Pancreas (tissue), 10 donors: ENCODE data around the gene PBXIP1. TPM values are rescaled to one million over a fixed set of nuclear protein-coding genes. Genes with fewer than 3 reads are reported as not detected.

Source experiments
- ATAC-seq, 4 donors: fragments of 200-7000 bp; cut with Tn5 transposase; one replicate each; pipeline versions ENCODE4 v1.8.0 to v1.9.1; 2020; ENCODE audit warnings: mild to moderate bottlenecking in 4 of 4, moderate library complexity in 4 of 4
- DNase-seq, 6 donors: peaks; one replicate each; pipeline ENCODE4 v3.0.0-alpha.2; 2020
- FAIRE-seq: peaks from 2 replicates; lab custom pipeline; 2012; peaks lifted over from hg19 to GRCh38; lab: Jason Lieb, UNC
- H3K27ac ChIP-seq, 4 donors: fragments of 200-600 bp; sonication (generic); 1 replicate in 3 of 4; 2 replicates in 1 of 4; pipeline versions ENCODE4 v1.5.0 to v1.8.0; 2020
- H3K27me3 ChIP-seq, 4 donors: fragments of 200-600 bp; one replicate each; pipeline ENCODE4 v1.8.0; 2021
- H3K36me3 ChIP-seq, 3 donors: fragments of 200-600 bp; sonication (generic) in 1 of 3; one replicate each; pipeline versions ENCODE4 v1.5.0 to v1.8.0; 2020 to 2021
- H3K4me1 ChIP-seq, 3 donors: fragments of 200-600 bp; one replicate each; pipeline ENCODE4 v1.8.0; 2021
- H3K4me3 ChIP-seq, 4 donors: fragments of 200-600 bp; sonication (generic) in 2 of 4; one replicate each; pipeline versions ENCODE4 v1.5.0 to v1.8.0; 2020 to 2021
- H3K9me3 ChIP-seq, 4 donors: fragments of 200-600 bp; one replicate each; pipeline ENCODE4 v1.8.0; 2021
- CTCF ChIP-seq, 4 donors: fragments of 200-600 bp; sonication (generic) in 3 of 4; IDR thresholded peaks; one replicate each; pipeline versions ENCODE4 v1.5.0 to v1.8.0; 2021; ENCODE audit warnings: antibody characterized with exemption in 4 of 4
- WGBS, 2 donors: extraction: QIAGEN DNeasy Blood & Tissue Kit; methylation state at CpG; one replicate each; pipeline ENCODE4 v1.1.7; 2013; 5-methylcytosine and 5-hydroxymethylcytosine counted together
- intact Hi-C, 3 donors: fragments of 100-400 bp; cut with DNase I; formaldehyde crosslinking; loops; one replicate each; pipeline versions ENCODE4 v1.11.1 to v1.14.2; 2022
- polyA plus RNA-seq, 2 donors: library from polyadenylated mRNA; stranded (reverse); fragments of 200-250 nt; gene quantifications; one replicate each; pipeline ENCODE4 v1.2.3, GENCODE V29; 2013
- total RNA-seq, 6 donors: library from RNA; stranded (reverse); fragmentation: NEBNext Ultra II Directional in 4 of 6; extraction: Animal tissue kit (Norgen Biotek cat#: 25700) in 4 of 6; gene quantifications; one replicate each; pipeline versions ENCODE4 v1.2.1 to v1.2.4, GENCODE V29; 2021 to 2023
- donor health status: healthy with polysubstance abuse.
- donor health status: DM: no; HTN: no; CAD: no; lungs with moderate emphysema.
- donor health status: DM: no; HTN: no; CAD: no.
- donor health status: control.
- donor health status: control.
- donor health status: Bipolar disorder and iron deficiency.
- donor health status: DM: yes; HTN: yes; CAD: no.
- donor health status: DM: no; HTN: no; CAD: no.
- donor health status: DM: no; HTN: no; CAD: no.
- donor health status: DM: yes; HTN: yes; CAD: no.

The PBXIP1 gene
- total and polyA plus RNA-seq, 8 donors = 15.6 to 53.1 (median 28.4) TPM

DNA sequence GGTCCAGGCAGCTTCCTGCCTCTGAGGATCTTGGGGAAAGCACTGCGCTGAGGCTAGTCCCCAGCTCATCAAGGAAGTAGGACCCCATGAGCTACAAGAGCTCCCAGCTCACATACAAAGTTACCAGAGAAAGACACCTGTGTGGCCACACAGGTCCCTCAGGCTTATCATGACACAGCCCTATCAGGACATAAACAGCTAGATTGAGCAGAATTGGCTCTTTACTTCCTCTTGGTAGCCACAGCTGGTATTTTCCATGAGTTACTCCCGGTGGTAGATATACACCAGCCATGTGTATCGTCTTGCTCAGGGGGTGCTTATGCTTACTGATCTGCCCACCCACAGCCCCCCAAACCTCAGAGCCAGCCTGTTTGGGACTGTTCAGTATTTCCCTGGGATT lies 38.7 kb upstream of the PBXIP1 start:
- no peak for FAIRE-seq
- Histone ChIP-seq H3K4me1 (peaks cover 0 to 14% (median 2%) of the 10 kb centered on the region in 3 donors), H3K27ac (no peak overlapping the region), H3K36me3 (no peaks in the 10 kb centered on the region), H3K9me3 (no peaks in the 10 kb centered on the region), H3K4me3 (no peak overlapping the region), H3K27me3 (no peaks in the 10 kb centered on the region)
- 43 to 46% methylated on average over 3 of the region's 3 CpGs for WGBS, 2 donors
- ATAC-seq = peak in 1 of 4 donors; percentile 14
- no peak for TF ChIP-seq CTCF (IDR thresholded peaks at IDR 0.05)
- peak in 2 of 6 donors; percentile 11 to 35 for DNase-seq
- intact Hi-C loops = no loop called here

DNA sequence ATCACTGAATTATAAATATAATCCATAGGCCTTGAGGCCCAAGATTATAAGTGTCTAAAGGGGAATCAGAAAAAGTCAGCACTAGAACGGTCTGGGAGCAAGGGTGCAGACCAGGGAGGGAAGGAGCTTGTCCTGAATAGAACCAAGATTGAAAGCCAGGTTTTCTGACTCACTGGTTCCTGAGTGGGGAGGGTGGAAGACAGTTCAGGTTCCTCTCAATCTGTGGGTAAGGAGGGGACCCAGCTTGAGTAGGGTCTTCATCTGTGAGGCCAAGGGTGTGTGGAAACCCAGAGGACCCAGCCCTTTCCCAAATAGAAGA lies 38.3 kb upstream of the PBXIP1 start:
- H3K27me3 ChIP-seq = no peaks in the 10 kb centered on the region

GRCh38 chr1:154993572-154994268 lies 37.8 kb upstream of the PBXIP1 start, which contains the start of gene LENEP:
LENEP (plus strand) TSS chr1:154993586; CDS start chr1:154993608, 22 bp downstream.
- Histone ChIP-seq H3K9me3 (no peaks in the 10 kb centered on the region), H3K4me3 (no peak within 1 kb of the TSS), H3K36me3 (no peaks in the 10 kb centered on the region), H3K27me3 (no peaks in the 10 kb centered on the region), H3K27ac (no peak within 1 kb of the TSS), H3K4me1 (peaks cover 0 to 5% (median 0%) of the 10 kb centered on the region in 3 donors)
- no peak for TF ChIP-seq CTCF (IDR thresholded peaks at IDR 0.05)
- FAIRE-seq = no peak
- no peak for ATAC-seq
- 71 to 83% methylated on average over 8 of the region's 8 CpGs for WGBS, 2 donors
- intact Hi-C loops = no loop called here
- peak in 3 of 6 donors; percentile 19 to 46 (median 38) for DNase-seq

More for the DNA sequence above, 38.3 kb upstream of the PBXIP1 start:
- WGBS, 2 donors = 41 to 47% methylated on average over 1 of the region's 1 CpG
- H3K27ac ChIP-seq = no peak overlapping the region
- no peak overlapping the region for H3K4me3 ChIP-seq
- TF ChIP-seq CTCF (IDR thresholded peaks at IDR 0.05) = no peak
- H3K9me3 ChIP-seq = no peaks in the 10 kb centered on the region
- intact Hi-C loops = no loop called here
- H3K36me3 ChIP-seq = no peaks in the 10 kb centered on the region
- DNase-seq (no peak), ATAC-seq (no peak), FAIRE-seq (no peak)
- peaks cover 0 to 10% (median 0%) of the 10 kb centered on the region in 3 donors for H3K4me1 ChIP-seq

DNA sequence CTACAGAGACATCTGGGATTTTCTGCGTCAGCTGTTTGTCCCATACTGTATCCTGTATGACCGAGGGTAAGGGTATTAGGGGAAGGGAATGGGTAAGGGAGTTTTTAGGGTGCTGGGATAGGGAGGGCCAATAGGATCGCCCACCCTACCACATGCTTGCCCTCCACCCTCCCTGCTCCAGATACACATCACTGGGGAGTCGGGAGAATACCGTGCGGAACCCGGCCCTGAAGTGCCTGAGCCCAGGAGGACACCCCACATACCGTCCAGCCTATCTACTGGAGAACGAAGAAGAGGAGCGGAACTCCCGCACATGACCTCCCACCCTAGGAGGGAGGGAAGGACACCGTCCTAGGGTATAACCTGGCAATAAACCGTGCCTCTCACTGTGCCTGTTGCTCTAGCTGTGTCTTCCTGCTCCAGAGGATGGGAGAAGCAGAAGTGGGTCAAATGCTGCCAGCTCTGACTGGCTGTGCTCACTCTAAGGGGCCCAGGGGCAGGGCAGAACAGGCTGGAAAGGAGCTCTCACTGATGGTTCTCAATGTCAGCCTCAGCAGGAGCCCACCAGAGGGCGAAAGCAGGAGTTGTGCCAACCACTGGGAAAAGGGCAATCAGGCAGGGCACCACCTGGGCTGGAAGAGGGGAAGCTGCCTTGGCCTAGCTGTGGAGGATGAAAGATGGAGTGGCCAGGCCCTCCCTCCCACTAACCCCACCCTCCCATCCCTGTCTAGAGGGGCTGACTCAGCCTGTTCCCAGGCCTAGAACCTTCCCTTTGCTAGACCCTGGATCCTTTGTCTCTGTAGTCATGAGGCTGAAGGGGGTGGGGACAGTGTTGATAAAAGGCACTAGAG lies 37.0 kb upstream of the PBXIP1 start:
- no peak overlapping the region for H3K27ac ChIP-seq
- H3K27me3 ChIP-seq = no peaks in the 10 kb centered on the region
- no peaks in the 10 kb centered on the region for H3K36me3 ChIP-seq
- 85 to 87% methylated on average over 14 of the region's 14 CpGs for WGBS, 2 donors
- no peak overlapping the region for H3K4me3 ChIP-seq
- intact Hi-C loops = no loop called here
- DNase-seq (peak in 1 of 6 donors; percentile 37), FAIRE-seq (no peak), ATAC-seq (no peak)
- no peaks in the 10 kb centered on the region for H3K9me3 ChIP-seq
- TF ChIP-seq CTCF (IDR thresholded peaks at IDR 0.05) = no peak
- peaks cover 0 to 3% (median 0%) of the 10 kb centered on the region in 3 donors for H3K4me1 ChIP-seq
